ENCODE data around the gene RPL32.
"Not testable (repeated sequence)": the region's sequence is repeated elsewhere in the genome, so short reads cannot be mapped to it uniquely, and the experiment has no call there.

Gene RPL32

DNA sequence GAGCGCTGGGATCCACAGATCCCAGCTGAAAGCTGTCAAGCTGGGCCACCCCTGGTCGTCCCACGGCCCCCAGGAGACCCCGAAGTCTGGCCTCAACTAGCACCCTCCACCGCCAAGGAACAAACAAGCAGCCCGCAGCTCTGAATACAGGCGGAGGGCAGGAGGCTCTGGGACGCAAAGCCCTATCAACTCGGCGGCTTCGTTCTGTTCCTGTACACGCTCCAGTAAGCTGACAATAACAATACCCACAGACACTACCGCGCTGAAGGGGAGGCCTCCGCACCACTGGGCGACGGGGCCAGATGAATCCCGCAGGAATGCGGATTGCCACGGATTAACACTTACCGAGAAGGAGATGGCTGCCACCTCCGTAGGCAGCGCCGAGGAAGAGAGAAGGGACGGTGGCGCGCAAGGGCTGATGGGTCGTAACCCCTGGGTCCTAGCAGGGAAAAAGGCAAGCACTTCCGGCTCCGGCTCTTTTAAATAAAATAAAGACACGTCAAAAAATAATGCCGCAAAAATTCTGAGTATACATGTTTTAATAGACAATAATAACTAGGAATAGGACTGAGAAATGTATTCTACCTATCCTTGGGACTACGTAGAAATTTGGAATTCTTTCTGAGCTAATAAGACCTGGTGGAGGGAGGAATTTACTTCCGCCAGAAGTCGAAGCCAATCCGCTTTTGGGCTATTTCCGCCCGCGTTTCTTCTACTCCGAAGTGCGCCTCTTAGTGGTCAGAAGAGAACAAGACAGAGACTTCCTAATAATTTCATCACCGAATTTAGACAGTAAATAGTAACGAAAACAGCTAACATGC is at the start of gene RPL32:
TSS of gene RPL32 (minus strand) at position 417 of the 821 bp plus-strand sequence. CDS start 1,328 bp downstream, outside the sequence.
- DNase-seq: peak in 1 of 2 experiments; percentile 69

DNA sequence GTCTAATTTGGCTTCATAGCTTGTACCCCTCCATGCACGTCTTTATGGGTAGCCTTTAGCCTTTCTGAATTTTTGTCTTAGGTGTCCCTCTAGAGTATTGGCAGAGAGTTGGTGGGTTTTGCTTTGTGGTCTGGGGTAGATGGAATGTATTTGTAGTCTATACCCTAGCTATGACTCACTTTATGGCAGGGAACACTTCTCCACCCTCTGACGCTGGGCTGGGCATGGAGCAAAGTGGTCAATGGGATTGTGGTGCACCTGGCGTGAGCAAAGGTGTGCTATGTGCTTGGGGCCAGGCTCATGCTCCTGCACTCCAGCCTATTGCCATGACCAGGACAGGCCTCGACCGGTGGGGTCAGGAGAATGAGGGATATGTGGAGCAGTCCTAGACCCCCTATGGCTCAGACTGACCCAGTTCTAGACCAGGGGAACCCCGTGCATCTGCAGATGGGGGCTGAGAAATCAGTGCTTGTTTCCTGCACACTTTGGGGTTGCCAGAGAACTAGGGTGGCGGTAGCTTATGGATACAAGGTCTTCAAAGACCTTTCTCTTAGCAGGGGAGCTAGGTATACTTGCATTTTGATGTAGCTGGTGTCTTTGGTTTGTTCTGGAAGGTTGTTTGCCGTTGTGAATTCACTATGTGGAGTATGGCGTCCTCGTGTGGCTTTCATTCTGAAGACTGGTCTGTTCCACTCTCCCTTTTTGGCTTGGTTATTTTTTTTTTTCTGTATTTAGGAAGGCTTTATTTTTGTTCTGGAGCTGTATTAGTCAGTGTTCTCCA is 49.4 kb upstream of the RPL32 start:
- DNase-seq: no peak

DNA sequence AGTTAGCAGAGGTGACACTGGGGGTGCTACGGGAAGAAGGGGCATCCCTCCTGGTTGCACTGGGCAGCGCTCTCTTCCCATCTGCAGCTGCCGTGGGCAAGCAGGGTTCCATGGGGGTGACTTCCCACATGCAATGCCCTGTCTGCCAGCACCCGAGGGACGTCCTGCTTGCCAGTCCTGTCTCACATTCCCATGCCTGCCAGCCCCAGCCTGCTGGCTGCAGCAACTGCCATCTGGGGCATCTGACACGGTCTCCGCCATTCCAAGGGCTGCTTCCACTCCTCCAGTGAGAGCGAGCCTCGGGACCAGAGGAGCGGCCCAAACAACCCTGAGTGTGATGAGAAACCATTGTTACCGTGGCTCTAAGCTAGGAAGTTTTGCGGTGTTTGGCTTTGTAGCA is 45.4 kb upstream of the RPL32 start:
- DNase-seq: peak in 1 of 2 experiments; percentile 16

DNA sequence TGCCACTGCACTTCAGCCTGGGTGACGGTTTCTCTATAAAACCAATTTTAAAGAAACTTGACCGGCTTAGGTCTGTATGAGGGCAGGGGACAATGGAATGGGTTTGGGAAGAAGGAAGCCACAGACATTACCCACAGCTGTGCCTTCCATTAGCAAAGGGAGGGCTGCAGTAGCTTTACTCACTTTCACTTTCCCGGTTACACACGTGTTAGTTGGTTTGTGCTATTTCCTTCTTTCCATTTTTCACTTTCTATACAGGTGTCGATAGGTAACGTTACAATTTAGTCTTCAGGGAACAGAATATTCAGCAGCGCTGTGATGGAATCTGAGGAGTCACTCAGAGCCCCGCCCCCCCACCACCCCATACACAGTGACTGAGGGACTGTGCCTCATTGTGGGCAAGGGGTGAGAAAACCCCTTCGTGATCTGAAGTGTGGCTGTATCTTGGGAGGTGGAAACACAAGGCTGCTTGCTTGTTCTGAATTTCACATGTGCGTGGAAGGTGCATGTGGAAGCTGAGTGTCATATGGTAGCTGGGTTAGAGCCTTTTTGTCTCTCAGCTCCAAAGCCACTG is 44.8 kb upstream of the RPL32 start:
- DNase-seq: no peak

DNA sequence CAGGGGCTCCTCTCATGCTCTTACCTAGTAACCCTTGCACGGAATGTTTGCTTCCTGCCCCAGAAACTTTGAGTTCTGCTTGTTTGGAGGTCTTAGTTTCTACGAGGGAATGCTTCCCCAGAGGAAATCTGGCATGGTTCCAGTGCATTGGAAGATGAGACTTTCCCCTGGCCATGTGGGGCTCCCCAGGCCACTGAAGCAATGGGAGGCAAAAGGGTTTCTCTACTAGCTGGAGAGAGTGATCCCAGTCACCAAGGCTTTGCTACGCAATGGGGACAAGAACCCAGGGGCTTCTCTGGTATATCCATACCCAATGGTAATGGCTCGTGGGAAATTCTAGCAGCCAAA is 44.2 kb upstream of the RPL32 start:
- DNase-seq: no peak

DNA sequence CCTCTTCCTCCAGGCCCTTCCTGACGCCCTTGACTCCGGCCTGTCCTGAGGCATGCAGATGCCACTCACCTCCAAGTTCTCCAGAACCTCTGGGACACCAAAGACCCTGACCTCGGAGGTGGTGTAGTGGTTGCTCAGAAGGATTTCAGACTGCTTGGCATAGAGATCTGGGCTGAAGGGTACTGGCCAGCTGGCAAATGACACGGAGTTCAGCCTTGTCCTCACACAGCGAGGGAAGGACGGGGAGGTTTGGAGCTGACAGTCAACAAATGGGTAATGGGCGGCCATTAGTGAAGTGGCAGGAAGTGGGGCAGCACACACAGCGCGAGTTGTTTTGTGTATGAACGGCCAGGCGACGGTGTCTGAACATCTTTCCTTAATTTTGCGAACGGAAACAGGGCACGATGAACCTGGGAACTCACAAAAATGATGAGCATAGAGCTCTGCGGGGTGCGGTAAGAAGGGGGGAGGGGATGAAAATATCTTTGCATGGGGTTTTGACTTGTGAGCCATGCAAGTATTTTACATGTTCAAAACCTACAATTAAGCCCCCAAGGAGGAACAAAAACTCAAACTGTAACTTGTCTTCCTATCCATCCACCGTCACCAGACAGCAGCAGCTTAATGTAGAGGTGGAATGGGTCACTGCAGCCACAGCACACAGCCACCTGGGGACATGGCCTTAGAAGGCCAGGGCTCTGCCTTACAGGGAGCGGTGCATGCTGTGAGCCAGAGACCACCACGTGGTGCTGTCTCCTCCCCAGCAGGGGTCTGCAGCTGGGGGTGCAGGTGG is 43.6 kb upstream of the RPL32 start:
- no peak for DNase-seq

- peak in 1 of 2 experiments; percentile 28 for DNase-seq
These were observed 42.9 kb upstream of the RPL32 start for GRCh38 chr3:12884186-12884680.

GRCh38 chr3:12882336-12883310 is 41.3 kb upstream of the RPL32 start:
- no peak for DNase-seq

DNA sequence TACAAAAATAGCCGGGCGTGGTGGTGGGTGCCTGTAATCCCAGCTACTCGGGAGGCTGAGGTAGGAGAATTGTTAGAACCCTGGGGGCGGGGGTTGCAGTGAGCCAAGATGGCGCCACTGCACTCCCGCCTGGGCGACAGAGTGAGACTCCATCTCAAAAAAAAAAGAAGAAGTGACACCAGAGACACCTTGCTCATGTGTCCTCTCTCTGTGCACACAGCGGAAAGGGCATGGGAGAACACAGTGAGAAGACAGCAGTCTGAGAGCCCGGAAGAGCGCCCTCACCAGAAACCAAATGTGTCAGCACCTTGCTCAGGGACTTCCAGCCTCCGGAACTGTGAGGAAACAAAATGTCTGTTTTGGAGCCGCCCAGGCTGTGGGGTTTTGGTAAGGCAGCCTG is 40.5 kb upstream of the RPL32 start:
- DNase-seq: not testable (repeated sequence)

DNA sequence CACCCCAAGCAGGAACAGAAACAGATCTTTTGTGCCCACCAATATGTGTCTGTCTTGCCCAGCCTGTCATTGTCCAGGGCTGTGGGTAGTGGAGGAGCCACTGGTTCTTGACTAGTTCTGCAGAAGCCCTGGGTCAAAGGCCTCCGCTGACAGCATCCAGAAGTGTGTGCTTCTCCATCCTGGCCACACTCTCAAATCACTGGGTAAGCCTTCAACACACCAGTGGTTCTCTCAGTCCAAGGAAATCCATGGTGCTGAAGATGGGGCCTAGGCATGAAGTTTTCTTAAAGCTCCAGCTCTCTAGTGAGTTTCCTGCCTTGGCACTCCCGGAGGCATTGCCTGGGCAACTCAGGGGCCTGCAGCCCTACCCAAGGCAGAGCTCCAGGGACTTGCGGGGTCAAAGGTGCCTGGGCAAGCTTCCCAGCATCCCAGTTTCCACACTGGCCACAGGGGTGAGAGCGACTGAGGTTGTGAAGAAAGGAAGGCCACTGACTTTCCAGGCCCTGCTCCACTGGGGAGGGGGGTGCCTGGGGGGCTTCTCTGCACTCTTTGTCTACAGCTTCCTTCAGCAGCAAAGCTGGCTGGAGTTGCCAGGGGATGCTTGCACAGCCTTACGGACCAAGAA is 37.9 kb upstream of the RPL32 start:
- DNase-seq: no peak

DNA sequence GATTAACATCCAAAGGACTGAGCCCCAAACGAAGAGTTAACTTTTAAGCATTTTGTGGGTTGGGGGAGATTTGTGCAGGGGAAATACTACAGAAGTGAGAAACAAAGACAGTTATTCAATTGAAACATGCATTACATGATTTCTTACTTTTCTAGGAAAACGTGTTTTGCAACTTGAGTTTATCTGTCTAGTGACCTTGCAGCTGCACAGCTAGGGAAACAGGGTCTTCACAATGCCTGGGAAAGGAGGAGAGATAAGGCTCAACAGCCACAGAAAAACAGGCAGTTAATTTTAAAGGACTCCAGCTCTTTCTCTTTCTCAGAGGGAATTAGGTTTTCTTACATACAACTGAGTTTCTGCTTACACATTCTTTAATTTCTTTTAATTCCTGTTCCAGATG is 37.4 kb upstream of the RPL32 start:
- not testable (repeated sequence) for DNase-seq

DNA sequence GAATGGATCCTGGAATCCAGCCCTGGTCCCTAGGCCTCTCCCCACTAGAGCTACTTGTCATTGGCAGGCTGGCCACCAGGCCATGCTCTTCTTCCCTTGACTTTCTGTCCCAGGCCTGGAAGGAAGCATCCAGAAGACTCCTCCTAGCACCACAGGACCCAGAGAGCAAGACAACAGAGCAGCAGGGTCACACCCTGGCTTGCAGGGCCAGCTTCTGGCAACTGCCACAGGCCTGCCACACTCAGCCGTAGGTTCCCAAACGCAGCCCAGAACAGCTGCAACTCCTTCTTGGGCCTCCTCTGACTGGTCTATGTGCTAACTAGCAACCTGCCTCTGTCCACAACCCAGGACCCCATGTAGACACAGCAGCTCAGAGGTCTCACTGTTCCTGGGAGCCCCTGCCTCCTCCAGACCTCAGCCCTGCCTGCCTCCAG is 36.8 kb upstream of the RPL32 start:
- DNase-seq: no peak

DNA sequence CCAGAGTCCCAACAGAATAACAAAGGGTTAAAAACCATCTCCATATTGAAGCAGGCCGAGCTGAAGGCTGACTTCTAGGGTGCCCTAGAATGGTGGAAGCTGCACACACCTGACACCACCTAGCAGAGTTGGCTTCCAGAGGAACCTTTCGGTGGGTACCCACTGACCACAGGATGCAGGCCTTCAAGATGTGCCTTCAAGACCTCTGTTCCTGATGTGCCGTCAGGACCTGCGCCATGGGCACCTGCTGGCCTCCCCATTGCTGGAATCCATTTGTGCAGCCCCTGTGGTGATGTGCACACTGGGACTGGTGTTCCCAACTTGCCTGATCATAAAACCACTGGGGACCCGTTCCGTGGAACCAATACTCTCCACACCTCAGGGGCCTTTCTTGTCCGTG is 35.7 kb upstream of the RPL32 start:
- no peak for DNase-seq

DNA sequence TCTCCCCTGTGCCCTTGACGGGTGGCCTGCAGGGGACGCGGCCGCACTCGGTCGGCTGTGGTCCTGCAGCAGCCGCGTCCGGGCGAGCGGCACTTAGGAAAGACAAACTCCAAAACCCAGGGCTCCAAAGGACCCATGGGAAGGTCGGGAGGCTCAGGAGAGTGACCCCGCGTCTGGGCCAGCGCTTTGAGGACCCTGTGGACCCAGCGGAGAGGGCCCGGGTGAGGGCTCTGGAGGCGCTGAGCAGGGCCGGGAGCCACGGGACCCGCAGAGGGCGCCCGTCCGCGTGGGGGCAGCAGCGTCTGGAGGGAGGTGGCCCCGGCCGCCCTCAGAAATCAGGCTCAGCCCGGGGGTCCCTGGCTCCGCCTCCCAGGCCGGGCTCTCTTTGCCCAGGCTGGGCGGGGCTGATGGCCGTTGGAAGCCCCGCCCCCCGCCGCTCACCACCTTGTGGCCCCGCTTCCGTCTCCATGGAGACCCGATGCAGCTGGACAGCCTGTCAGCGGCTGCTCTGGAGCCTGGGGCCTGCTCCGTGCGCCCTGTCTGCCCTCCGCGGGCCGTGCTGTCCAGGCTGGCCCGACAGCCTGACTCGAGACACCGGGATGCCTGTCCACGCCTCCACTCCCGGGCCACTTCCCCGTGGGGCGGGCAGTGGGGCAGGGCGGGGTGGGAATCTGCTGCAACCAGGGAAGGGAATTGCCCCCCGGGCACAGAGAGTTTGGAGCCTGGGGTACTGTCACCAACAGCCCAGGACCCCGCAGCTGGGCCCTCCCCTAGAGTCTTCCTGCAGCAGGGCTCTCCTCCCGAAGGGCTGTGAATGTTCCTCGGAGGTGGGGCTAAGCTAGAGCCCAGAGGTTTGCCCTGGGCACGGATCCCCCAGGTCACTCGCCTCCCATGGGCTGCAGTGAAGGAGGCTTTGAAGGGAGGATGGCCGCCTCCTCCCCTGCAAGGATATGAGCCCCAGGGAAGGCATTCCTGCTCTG is 34.8 kb upstream of the RPL32 start:
- DNase-seq: no peak

GRCh38 chr3:12871404-12871983 is 30.1 kb upstream of the RPL32 start:
- DNase-seq: no peak

DNA sequence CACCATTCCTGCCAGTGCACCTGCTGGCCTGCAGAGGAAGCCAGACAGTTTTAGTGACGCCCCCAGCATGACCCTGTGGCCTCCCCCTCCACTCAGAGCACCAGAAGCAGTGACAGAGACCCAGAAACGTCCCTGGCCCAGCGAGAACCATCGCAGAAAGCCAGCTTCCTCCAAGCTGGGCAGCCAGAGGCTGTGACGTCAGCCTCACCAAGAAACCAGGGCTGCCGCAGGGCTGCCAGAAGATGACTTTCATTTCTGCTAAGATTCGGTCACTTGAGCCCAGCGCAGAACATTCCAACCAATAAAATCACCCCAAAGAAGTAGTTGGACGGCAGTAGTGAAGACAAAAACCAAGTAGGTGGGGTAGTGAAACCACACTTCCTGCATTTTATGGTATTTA is 29.6 kb upstream of the RPL32 start:
- no peak for DNase-seq

- DNase-seq: no peak
These were observed 27.8 kb upstream of the RPL32 start for GRCh38 chr3:12869035-12869621.
